HFF-Myc (cell line): Measurements from ENCODE around the gene LINGO1.

Experiments
- DNase-seq: peaks from one replicate; pipeline ENCODE4 v3.0.0-alpha.2; 2011; ENCODE audit warnings: low read depth; ENCODE audit errors: extremely low read depth
- H3K4me3 ChIP-seq: replicated peaks from 2 replicates; pipeline ENCODE4 v1.5.1; 2011; ENCODE audit warnings: low read depth, mild to moderate bottlenecking, control low read depth, low read length
- CTCF ChIP-seq: IDR thresholded peaks from 2 replicates; pipeline ENCODE4 v1.5.1; 2012; ENCODE audit warnings: mild to moderate bottlenecking, low read depth, low read length, control low read depth; ENCODE audit errors: missing control alignments

LINGO1 gene

GRCh38 chr15:77633134-77633912 is 611 bp upstream of the LINGO1 start:
- DNase-seq: peak; percentile 31
- H3K4me3 ChIP-seq: peak overlapping the region; percentile 42
- peak; percentile 100 for TF ChIP-seq CTCF

GRCh38 chr15:77631745-77632533 is 773 bp downstream of the LINGO1 start:
- no peak for TF ChIP-seq CTCF
- no peak overlapping the region for H3K4me3 ChIP-seq
- no peak for DNase-seq

GRCh38 chr15:77630956-77631744 is 1.6 kb downstream of the LINGO1 start:
- no peak for DNase-seq
- TF ChIP-seq CTCF: no peak
- no peak overlapping the region for H3K4me3 ChIP-seq

GRCh38 chr15:77630056-77630455 is 2.7 kb downstream of the LINGO1 start:
- no peak for DNase-seq
- no peak for TF ChIP-seq CTCF
- no peak overlapping the region for H3K4me3 ChIP-seq

GRCh38 chr15:77629070-77630030 is 3.4 kb downstream of the LINGO1 start:
- DNase-seq: no peak
- no peak for TF ChIP-seq CTCF
- H3K4me3 ChIP-seq: no peak overlapping the region

- DNase-seq: no peak
- no peak for TF ChIP-seq CTCF
- no peak overlapping the region for H3K4me3 ChIP-seq
Observed at GRCh38 chr15:77628010-77628409, 4.7 kb downstream of the LINGO1 start.
